Endothelial cell of umbilical vein (primary cell): ENCODE results near the gene EARS2. TPM values are rescaled to one million over a fixed set of nuclear protein-coding genes. Genes with fewer than 3 reads are reported as not detected.

ENCODE experiments used
- BruUV-seq: library from RNA; stranded (reverse); fragments of 400-500 nt; replicated peaks from 2 replicates; lab custom pipeline; 2021; lab: Mats Ljungman, UMichigan
- CTCF ChIA-PET: fragments of 300-600, 350-600 bp; sonication (Branson Sonifier 250); formaldehyde crosslinking; loops from one replicate; lab custom pipeline; 2021; ENCODE audit warnings: antibody characterized with exemption, inconsistent platforms; lab: Charles Lee
- POLR2A ChIA-PET: fragments of 300-600, 350-600 bp; sonication (Branson Sonifier 250); formaldehyde crosslinking; loops from one replicate; lab custom pipeline; 2021; ENCODE audit warnings: antibody characterized with exemption, inconsistent platforms; lab: Charles Lee
- DNase-seq: peaks from one replicate; pipeline ENCODE4 v3.0.0-alpha.2; 2011; ENCODE audit warnings: low read depth, low spot score
- FAIRE-seq: peaks from 2 replicates; lab custom pipeline; 2011; peaks lifted over from hg19 to GRCh38; lab: Jason Lieb, UNC
- H2AFZ ChIP-seq: 2 replicates; pipeline ENCODE4 v1.6.0; 2012; ENCODE audit warnings: low read depth, low read length, control low read depth, inconsistent platforms
- H3K27ac ChIP-seq: 2 replicates; pipeline ENCODE4 v1.5.1; 2011; ENCODE audit warnings: low read depth, mild to moderate bottlenecking, control low read depth, low read length, moderate library complexity; ENCODE audit not compliant: insufficient read depth
- H3K27me3 ChIP-seq, 2 experiments: 2 replicates each; pipeline versions ENCODE4 v1.6.0 to v1.6.1; 2011; ENCODE audit warnings: low read length in 2 of 2, mixed read lengths in 1 of 2; ENCODE audit not compliant: control insufficient read depth in 2 of 2, insufficient read depth in 2 of 2
- H3K36me3 ChIP-seq, 2 experiments: 2 replicates in 1 of 2; 3 replicates in 1 of 2; pipeline ENCODE4 v1.5.1; 2011; ENCODE audit warnings: low read length in 2 of 2, mild to moderate bottlenecking in 1 of 2, moderate library complexity in 1 of 2; ENCODE audit not compliant: control insufficient read depth in 2 of 2, insufficient read depth in 2 of 2; ENCODE audit errors: extremely low read depth in 1 of 2
- H3K4me1 ChIP-seq: 3 replicates; pipeline ENCODE4 v1.5.1; 2011; ENCODE audit warnings: mild to moderate bottlenecking, low read length; ENCODE audit not compliant: control insufficient read depth, insufficient read depth; ENCODE audit errors: extremely low read depth
- H3K4me2 ChIP-seq: 2 replicates; pipeline ENCODE4 v1.6.1; 2011; ENCODE audit warnings: low read length, control low read depth, mixed read lengths; ENCODE audit not compliant: insufficient read depth
- H3K4me3 ChIP-seq, 3 experiments: fragments of 200-600 bp in 1 of 3; sonication (generic), shearing (Covaris generic) in 1 of 3; replicated peaks in 1 of 3; 2 replicates each; pipeline ENCODE4 v1.5.1; 2011 to 2016; ENCODE audit warnings: control low read depth in 3 of 3, low read length in 3 of 3, mild to moderate bottlenecking in 2 of 3, inconsistent platforms in 1 of 3, low read depth in 1 of 3, moderate library complexity in 1 of 3; ENCODE audit not compliant: insufficient read depth in 1 of 3
- H3K79me2 ChIP-seq: 2 replicates; pipeline ENCODE4 v1.6.0; 2012; ENCODE audit warnings: low read length, inconsistent platforms; ENCODE audit not compliant: control insufficient read depth, insufficient read depth
- H3K9ac ChIP-seq: replicated peaks from 2 replicates; pipeline ENCODE3; 2011; ENCODE audit warnings: low read length, control low read depth; ENCODE audit not compliant: insufficient read depth; ENCODE audit errors: extremely low read depth
- H3K9me1 ChIP-seq: replicated peaks from 3 replicates; pipeline ENCODE4 v1.6.0; 2011; ENCODE audit warnings: mild to moderate bottlenecking, low read length; ENCODE audit not compliant: control insufficient read depth, insufficient read depth; ENCODE audit errors: extremely low read depth
- H3K9me3 ChIP-seq: replicated peaks from 2 replicates; pipeline ENCODE4 v1.5.1; 2012; ENCODE audit warnings: low read length, inconsistent platforms; ENCODE audit not compliant: control insufficient read depth, insufficient read depth
- H4K20me1 ChIP-seq: replicated peaks from 2 replicates; pipeline ENCODE3; 2011; ENCODE audit warnings: mild to moderate bottlenecking, low read length; ENCODE audit not compliant: control insufficient read depth, insufficient read depth; ENCODE audit errors: extremely low read depth
- GATA2 ChIP-seq: IDR thresholded peaks from 2 replicates; pipeline ENCODE4 v1.7.0; 2011; ENCODE audit warnings: low read depth, mild to moderate bottlenecking, moderate library complexity, mixed read lengths, low read length; ENCODE audit not compliant: insufficient read length, insufficient read depth
- dilution Hi-C: fragments of 300-500 bp; cut with MboI; formaldehyde crosslinking; loops from one replicate; pipeline ENCODE4 v1.15.0; 2019; ENCODE audit warnings: low sequenced_read_pairs; ENCODE audit not compliant: extremely low pct_ligation_motif_present
- intact Hi-C: fragments of 100-400 bp; cut with micrococcal nuclease; formaldehyde crosslinking; loops from one replicate; pipeline ENCODE4 v1.10.0; 2022
- polyA plus RNA-seq, 4 experiments: library from polyadenylated mRNA; depleted of rRNA in 3 of 4; stranded (reverse) in 3 of 4; unstranded in 1 of 4; fragments of >200 nt; gene quantifications; 2 replicates each; pipeline versions ENCODE4 v1.2.1 to v1.2.3, GENCODE V29; 2011 to 2012; ENCODE audit warnings: missing spikeins in 1 of 4
- total RNA-seq: library from RNA; stranded (reverse); gene quantifications from 2 replicates; pipeline ENCODE4 v1.2.3, GENCODE V29; 2021
- TF ChIP-seq, protein P1 (sequence below), 2 donors: IDR thresholded peaks; 1 replicate in 1 of 2; 2 replicates in 1 of 2; pipeline ENCODE4 v1.5.1; 2011; ENCODE audit warnings: low read length in 2 of 2, mild to moderate bottlenecking in 2 of 2, moderate library complexity in 2 of 2, control low read depth in 1 of 2, inconsistent platforms in 1 of 2, low read depth in 1 of 2; ENCODE audit not compliant: insufficient read depth in 1 of 2; ENCODE audit errors: extremely low read depth in 1 of 2

Gene EARS2
- total and polyA plus RNA-seq, 2 donors (not counting 3 experiments of a cell fraction or from before 2014, with no cell fraction given), result 14.7 to 21.6 TPM

DNA sequence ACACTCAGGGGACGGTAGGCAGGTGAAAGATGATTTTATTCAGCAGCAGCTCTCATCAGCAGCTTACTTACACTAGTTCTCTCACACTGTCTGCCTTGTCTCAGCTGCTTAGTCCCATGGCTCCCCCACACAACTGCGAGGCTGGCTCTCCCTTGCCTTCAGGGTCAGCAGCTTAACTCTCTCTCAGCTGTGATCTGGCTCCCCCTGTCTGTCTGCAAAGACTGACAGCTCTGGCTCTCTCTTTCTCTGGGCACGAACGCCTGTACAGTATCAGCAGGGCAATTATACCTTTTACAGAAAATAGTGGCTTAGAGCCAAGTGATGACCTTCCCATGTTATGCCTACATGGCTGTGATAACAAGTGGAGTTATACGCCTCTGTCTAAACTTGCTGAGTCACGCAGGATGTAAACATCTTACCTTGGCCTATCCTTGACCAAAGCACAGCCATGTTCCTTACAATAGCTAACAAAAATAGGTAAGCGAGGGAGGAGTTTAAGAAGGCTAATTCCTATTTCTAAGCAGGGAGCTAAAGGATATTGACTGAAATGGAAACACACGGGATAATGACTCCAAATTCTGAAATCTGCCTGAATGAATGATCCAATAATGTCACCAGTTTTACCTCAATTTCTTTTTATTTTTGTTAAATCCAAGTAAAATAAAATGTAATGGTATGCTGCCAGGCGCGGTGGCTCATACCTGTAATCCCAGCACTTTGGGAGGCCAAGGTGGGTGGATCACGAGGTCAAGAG, 40.0 kb upstream of the EARS2 start:
- Histone ChIP-seq H3K4me2 (no peak overlapping the region), H3K36me3 (peaks cover 0 to 6% of the 10 kb centered on the region in 2 experiments), H3K27ac (no peak overlapping the region), H2AFZ (peak overlapping the region; percentile 6), H3K79me2 (peaks cover 36% of the 10 kb centered on the region), H3K9ac (no peak overlapping the region), H3K9me1 (no peaks in the 10 kb centered on the region), H3K4me3 (no peak overlapping the region), H4K20me1 (no peaks in the 10 kb centered on the region), H3K9me3 (no peaks in the 10 kb centered on the region), H3K27me3 (no peaks in the 10 kb centered on the region), H3K4me1 (peaks cover 7% of the 10 kb centered on the region)
- BruUV-seq, result no TSS peak
- dilution Hi-C loops, result no loop called here
- DNase-seq, result peak; percentile 21
- FAIRE-seq, result no peak
- TF ChIP-seq GATA2, result no peak
- TF ChIP-seq, protein P1, sequence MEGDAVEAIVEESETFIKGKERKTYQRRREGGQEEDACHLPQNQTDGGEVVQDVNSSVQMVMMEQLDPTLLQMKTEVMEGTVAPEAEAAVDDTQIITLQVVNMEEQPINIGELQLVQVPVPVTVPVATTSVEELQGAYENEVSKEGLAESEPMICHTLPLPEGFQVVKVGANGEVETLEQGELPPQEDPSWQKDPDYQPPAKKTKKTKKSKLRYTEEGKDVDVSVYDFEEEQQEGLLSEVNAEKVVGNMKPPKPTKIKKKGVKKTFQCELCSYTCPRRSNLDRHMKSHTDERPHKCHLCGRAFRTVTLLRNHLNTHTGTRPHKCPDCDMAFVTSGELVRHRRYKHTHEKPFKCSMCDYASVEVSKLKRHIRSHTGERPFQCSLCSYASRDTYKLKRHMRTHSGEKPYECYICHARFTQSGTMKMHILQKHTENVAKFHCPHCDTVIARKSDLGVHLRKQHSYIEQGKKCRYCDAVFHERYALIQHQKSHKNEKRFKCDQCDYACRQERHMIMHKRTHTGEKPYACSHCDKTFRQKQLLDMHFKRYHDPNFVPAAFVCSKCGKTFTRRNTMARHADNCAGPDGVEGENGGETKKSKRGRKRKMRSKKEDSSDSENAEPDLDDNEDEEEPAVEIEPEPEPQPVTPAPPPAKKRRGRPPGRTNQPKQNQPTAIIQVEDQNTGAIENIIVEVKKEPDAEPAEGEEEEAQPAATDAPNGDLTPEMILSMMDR (IDR thresholded peaks at IDR 0.05; ENCODE audit: extremely low read depth in 1 of 2, insufficient read depth in 1 of 2, low read depth in 1 of 2, low read length in 2 of 2), result peak in 1 of 2 donors; percentile 9
- intact Hi-C loops, result no loop called here
- ChIA-PET POLR2A (no interaction called here), CTCF (interaction anchor here (0.7 to 1.5 kb wide), 13 partner anchors 10 to 93 kb away, joined by 3 to 12 read pairs (median 3); partner anchors contain the start of genes DCTN5, EARS2, PALB2 and UBFD1)
